Smooth muscle cell (in vitro differentiated cells): ENCODE results near the gene HDGFL1. TPM values are rescaled to one million over a fixed set of nuclear protein-coding genes. Genes with fewer than 3 reads are reported as not detected.
A peak's percentile ranks its signal among the peaks of the same experiment; 100 is the strongest.

ENCODE experiments used
- DNase-seq: peaks from one replicate; lab custom pipeline; 2025; ENCODE audit not compliant: unreplicated experiment; lab: John Stamatoyannopoulos, UW
- H2AFZ ChIP-seq: fragments of 200-600 bp; sonication (generic); 2 replicates; pipeline ENCODE4 v1.6.0; 2016; ENCODE audit warnings: antibody characterized with exemption, low read depth, mild to moderate bottlenecking
- H3F3A ChIP-seq: fragments of 200-600 bp; sonication (generic); 2 replicates; pipeline ENCODE4 v1.6.0; 2017; ENCODE audit warnings: antibody characterized with exemption, low read depth
- H3K27ac ChIP-seq: fragments of 200-600 bp; sonication (generic); 2 replicates; pipeline ENCODE4 v1.5.1; 2016; ENCODE audit warnings: low read depth, mild to moderate bottlenecking
- H3K27me3 ChIP-seq: fragments of 200-600 bp; sonication (generic); 2 replicates; pipeline ENCODE4 v1.6.1; 2016; ENCODE audit warnings: low read depth, mild to moderate bottlenecking
- H3K36me3 ChIP-seq: fragments of 200-600 bp; sonication (generic); 2 replicates; pipeline ENCODE4 v1.5.1; 2016; ENCODE audit warnings: low read depth
- H3K4me1 ChIP-seq: fragments of 200-600 bp; sonication (generic); 2 replicates; pipeline ENCODE4 v1.5.1; 2016; ENCODE audit warnings: low read depth
- H3K4me2 ChIP-seq: fragments of 200-600 bp; sonication (generic); 2 replicates; pipeline ENCODE4 v1.6.0; 2016; ENCODE audit warnings: mild to moderate bottlenecking
- H3K4me3 ChIP-seq: fragments of 200-600 bp; sonication (generic); 2 replicates; pipeline ENCODE4 v1.5.1; 2016; ENCODE audit warnings: mild to moderate bottlenecking
- H3K79me2 ChIP-seq: fragments of 200-600 bp; sonication (generic); 2 replicates; pipeline ENCODE4 v1.6.0; 2016; ENCODE audit warnings: low read depth, mild to moderate bottlenecking
- H3K9ac ChIP-seq: fragments of 200-600 bp; sonication (generic); 2 replicates; pipeline ENCODE4 v1.6.0; 2016; ENCODE audit warnings: low read depth
- H3K9me3 ChIP-seq: fragments of 200-600 bp; sonication (generic); replicated peaks from 2 replicates; pipeline ENCODE4 v1.5.1; 2016; ENCODE audit warnings: low read depth
- H4K20me1 ChIP-seq: fragments of 200-600 bp; sonication (generic); 2 replicates; pipeline ENCODE4 v1.6.0; 2016; ENCODE audit warnings: low read depth
- CTCF ChIP-seq: fragments of 200-600 bp; sonication (generic); IDR thresholded peaks from 2 replicates; pipeline ENCODE4 v1.5.1; 2017; ENCODE audit warnings: borderline replicate concordance, mild to moderate bottlenecking, antibody characterized with exemption; ENCODE audit not compliant: insufficient read depth, poor library complexity, severe bottlenecking
- WGBS: methylation state at CpG from one replicate; pipeline ENCODE4 v1.1.7; 2016; ENCODE audit warnings: low lambda C conversion rate; 5-methylcytosine and 5-hydroxymethylcytosine counted together
- polyA plus RNA-seq: library from polyadenylated mRNA; unstranded; fragments of >200 nt; fragmentation: Nextera tagmentation; extraction: Ambion mirVana; gene quantifications from 2 replicates; pipeline ENCODE4 v1.2.1, GENCODE V29; 2016
- total RNA-seq: library from RNA; depleted of rRNA; stranded (reverse); fragments of >200 nt; gene quantifications from 2 replicates; pipeline ENCODE4 v1.2.3, GENCODE V29; 2014

The HDGFL1 gene
- total and polyA plus RNA-seq, 2 experiments from 2014 or later: not detected

DNA sequence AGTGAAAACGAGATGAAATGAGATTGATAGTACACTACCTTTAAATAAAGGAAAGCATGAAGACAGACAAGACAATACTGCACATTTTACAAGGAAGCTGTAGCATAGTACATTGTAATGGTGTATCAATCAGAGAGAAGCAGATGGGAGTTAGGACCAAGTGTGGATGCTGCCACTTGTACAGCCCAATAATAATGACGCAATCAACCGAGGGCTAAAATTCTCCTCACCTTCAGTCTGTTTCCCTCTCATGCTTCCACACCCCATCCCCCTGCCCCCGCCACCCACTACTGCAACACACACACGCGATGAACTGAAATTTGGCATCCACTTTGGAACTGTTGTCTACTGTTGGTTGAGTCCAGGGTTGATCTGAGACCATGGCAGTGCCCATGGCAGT, 12.4 kb upstream of the HDGFL1 start:
- H3K79me2 ChIP-seq: no peaks in the 10 kb centered on the region
- no peak for TF ChIP-seq CTCF
- no peak overlapping the region for H2AFZ ChIP-seq
- H3F3A ChIP-seq: peaks cover 4% of the 10 kb centered on the region
- H3K4me2 ChIP-seq: no peak overlapping the region
- H3K9me3 ChIP-seq: no peaks in the 10 kb centered on the region
- H3K4me3 ChIP-seq: no peak overlapping the region
- DNase-seq: no peak
- 95% methylated on average over 6 of the region's 6 CpGs for WGBS
- H4K20me1 ChIP-seq: no peaks in the 10 kb centered on the region
- H3K27me3 ChIP-seq: no peaks in the 10 kb centered on the region
- no peaks in the 10 kb centered on the region for H3K4me1 ChIP-seq
- no peak overlapping the region for H3K9ac ChIP-seq
- no peak overlapping the region for H3K27ac ChIP-seq
- H3K36me3 ChIP-seq: no peaks in the 10 kb centered on the region

- Histone ChIP-seq H3K4me2 (no peak overlapping the region), H3K4me1 (no peaks in the 10 kb centered on the region), H3K9ac (no peak overlapping the region), H3K9me3 (no peaks in the 10 kb centered on the region), H3K4me3 (no peak overlapping the region), H3K27ac (peak overlapping the region; percentile 16), H3K27me3 (no peaks in the 10 kb centered on the region), H3K79me2 (no peaks in the 10 kb centered on the region), H3K36me3 (no peaks in the 10 kb centered on the region), H3F3A (peaks cover 4% of the 10 kb centered on the region), H2AFZ (no peak overlapping the region), H4K20me1 (no peaks in the 10 kb centered on the region)
- no peak for TF ChIP-seq CTCF
- DNase-seq: no peak
- WGBS: 29% methylated on average over 1 of the region's 1 CpG
These were observed 11.0 kb upstream of the HDGFL1 start for GRCh38 chr6:22558288-22558882.

- no peaks in the 10 kb centered on the region for H3K36me3 ChIP-seq
- no peaks in the 10 kb centered on the region for H3F3A ChIP-seq
- no peaks in the 10 kb centered on the region for H3K79me2 ChIP-seq
- no peak overlapping the region for H3K27ac ChIP-seq
- H4K20me1 ChIP-seq: no peaks in the 10 kb centered on the region
- no peaks in the 10 kb centered on the region for H3K27me3 ChIP-seq
- no peak overlapping the region for H3K4me3 ChIP-seq
- no peak overlapping the region for H2AFZ ChIP-seq
- H3K4me2 ChIP-seq: no peak overlapping the region
- TF ChIP-seq CTCF: no peak
- H3K9me3 ChIP-seq: no peaks in the 10 kb centered on the region
- H3K4me1 ChIP-seq: no peaks in the 10 kb centered on the region
- no peak for DNase-seq
- WGBS: 88% methylated on average over 6 of the region's 6 CpGs
- H3K9ac ChIP-seq: no peak overlapping the region
These were observed 512 bp upstream of the HDGFL1 start for GRCh38 chr6:22568854-22569253.

DNA sequence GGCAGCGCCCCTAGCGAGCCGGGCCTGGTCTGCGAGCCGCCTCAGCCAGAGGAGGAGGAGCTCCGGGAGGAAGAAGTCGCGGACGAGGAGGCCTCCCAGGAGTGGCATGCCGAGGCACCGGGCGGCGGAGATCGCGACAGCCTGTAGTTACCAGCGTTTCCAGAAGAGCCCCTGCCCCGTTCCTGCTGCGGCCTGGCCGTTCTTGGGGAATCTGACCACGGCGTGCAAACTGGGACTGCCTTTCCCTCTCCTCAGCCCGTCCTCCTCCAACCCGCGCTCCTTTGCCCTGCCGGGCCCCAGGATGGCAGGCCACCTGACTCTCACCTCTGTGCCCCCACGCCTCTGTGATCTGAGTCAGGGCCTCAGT, 802 bp downstream of the HDGFL1 start:
- Histone ChIP-seq H3K27me3 (no peaks in the 10 kb centered on the region), H3K4me2 (no peak overlapping the region), H3K9me3 (no peaks in the 10 kb centered on the region), H3K4me3 (no peak overlapping the region), H3F3A (no peaks in the 10 kb centered on the region), H3K27ac (no peak overlapping the region), H3K79me2 (no peaks in the 10 kb centered on the region), H2AFZ (no peak overlapping the region), H4K20me1 (no peaks in the 10 kb centered on the region), H3K9ac (no peak overlapping the region), H3K36me3 (no peaks in the 10 kb centered on the region), H3K4me1 (no peaks in the 10 kb centered on the region)
- 96% methylated on average over 24 of the region's 26 CpGs for WGBS
- no peak for DNase-seq
- TF ChIP-seq CTCF: no peak
